Lung (tissue), 16 donors: ENCODE results near the gene ABCG8. TPM values are rescaled to one million over a fixed set of nuclear protein-coding genes. Genes with fewer than 3 reads are reported as not detected.
A peak's percentile ranks its signal among the peaks of the same experiment; 100 is the strongest.

Source experiments
- ATAC-seq: fragments of 200-7000 bp; cut with Tn5 transposase; one replicate; pipeline ENCODE4 v1.9.1; 2020; ENCODE audit warnings: moderate number of reproducible peaks; ENCODE audit not compliant: insufficient read depth, low FRiP score
- DNase-seq, 3 donors: peaks; one replicate each; pipeline ENCODE4 v3.0.0-alpha.2; 2013 to 2017
- H3K27ac ChIP-seq, 2 donors: one replicate each; pipeline ENCODE4 v1.5.1; 2013; ENCODE audit warnings: mild to moderate bottlenecking in 2 of 2, moderate library complexity in 2 of 2, control low read depth in 1 of 2, inconsistent platforms in 1 of 2, low read depth in 1 of 2, low read length in 1 of 2
- H3K27me3 ChIP-seq, 3 donors: one replicate each; pipeline ENCODE4 v1.5.1; 2013; ENCODE audit warnings: low read length in 2 of 3; ENCODE audit not compliant: control insufficient read depth in 3 of 3, insufficient read depth in 3 of 3
- H3K36me3 ChIP-seq, 4 donors: one replicate each; pipeline ENCODE4 v1.5.1; 2013; ENCODE audit warnings: low read length in 4 of 4, mild to moderate bottlenecking in 1 of 4, moderate library complexity in 1 of 4; ENCODE audit not compliant: control insufficient read depth in 4 of 4, insufficient read depth in 4 of 4
- H3K4me1 ChIP-seq, 5 donors: one replicate each; pipeline ENCODE4 v1.5.1; 2013; ENCODE audit warnings: low read length in 5 of 5, mild to moderate bottlenecking in 2 of 5, moderate library complexity in 1 of 5; ENCODE audit not compliant: control insufficient read depth in 5 of 5, insufficient read depth in 5 of 5
- H3K4me3 ChIP-seq: one replicate; pipeline ENCODE4 v1.5.1; 2013; ENCODE audit warnings: mild to moderate bottlenecking, control low read depth, moderate library complexity
- H3K9ac ChIP-seq, 2 donors: one replicate each; pipeline ENCODE4 v1.5.1; 2013; ENCODE audit warnings: low read length in 2 of 2, control low read depth in 1 of 2; ENCODE audit not compliant: insufficient read depth in 1 of 2
- H3K9me3 ChIP-seq, 4 donors: one replicate each; pipeline ENCODE4 v1.5.1; 2013; ENCODE audit warnings: low read length in 3 of 4, mild to moderate bottlenecking in 1 of 4, moderate library complexity in 1 of 4; ENCODE audit not compliant: control insufficient read depth in 4 of 4, insufficient read depth in 3 of 4
- WGBS, 2 donors: extraction: QIAGEN DNeasy Blood & Tissue Kit; methylation state at CpG; one replicate each; pipeline ENCODE4 v1.1.7; 2013; 5-methylcytosine and 5-hydroxymethylcytosine counted together
- long read RNA-seq, 5 donors: transcript quantifications; one replicate each; lab custom pipeline, GENCODE V29; 2026
- polyA plus RNA-seq, 2 donors: library from polyadenylated mRNA; stranded (reverse); fragments of 200-250 nt; gene quantifications; one replicate each; pipeline ENCODE4 v1.2.1, GENCODE V29; 2013
- total RNA-seq, 2 donors: library from RNA; depleted of rRNA in 1 of 2; stranded (reverse); fragments of >200 nt in 1 of 2; gene quantifications; one replicate each; pipeline ENCODE4 v1.2.1, GENCODE V29; 2014 to 2021
- TF ChIP-seq, protein P1 (sequence below): IDR thresholded peaks from 2 replicates; pipeline ENCODE4 v1.5.1; 2012; ENCODE audit warnings: mild to moderate bottlenecking; ENCODE audit errors: control extremely low read depth, extremely low read depth
- donor health status: control.
- donor health status: control.
- donor health status: Bipolar disorder and iron deficiency.
- donor health status: healthy.
- donor health status: DM: yes; HTN: yes; CAD: no.

ABCG8 gene
- total RNA-seq = under 1 TPM in 1 of 2 donors, not detected in 1; 0.80 TPM
- polyA plus RNA-seq = not detected
- long read RNA-seq, donor 1, partial matches to known transcripts = 72 of 78 reads
- long read RNA-seq, donor 1, other reads (novel, unspliced or antisense) = 6 of 78 reads
- long read RNA-seq, donor 2 = 0 reads
- long read RNA-seq, donor 3, partial matches to known transcripts = 82 of 82 reads
- long read RNA-seq, donor 3, other reads (novel, unspliced or antisense) = 0 of 82 reads
- long read RNA-seq, donor 4 = 0 reads
- long read RNA-seq, donor 5 = 0 reads

DNA sequence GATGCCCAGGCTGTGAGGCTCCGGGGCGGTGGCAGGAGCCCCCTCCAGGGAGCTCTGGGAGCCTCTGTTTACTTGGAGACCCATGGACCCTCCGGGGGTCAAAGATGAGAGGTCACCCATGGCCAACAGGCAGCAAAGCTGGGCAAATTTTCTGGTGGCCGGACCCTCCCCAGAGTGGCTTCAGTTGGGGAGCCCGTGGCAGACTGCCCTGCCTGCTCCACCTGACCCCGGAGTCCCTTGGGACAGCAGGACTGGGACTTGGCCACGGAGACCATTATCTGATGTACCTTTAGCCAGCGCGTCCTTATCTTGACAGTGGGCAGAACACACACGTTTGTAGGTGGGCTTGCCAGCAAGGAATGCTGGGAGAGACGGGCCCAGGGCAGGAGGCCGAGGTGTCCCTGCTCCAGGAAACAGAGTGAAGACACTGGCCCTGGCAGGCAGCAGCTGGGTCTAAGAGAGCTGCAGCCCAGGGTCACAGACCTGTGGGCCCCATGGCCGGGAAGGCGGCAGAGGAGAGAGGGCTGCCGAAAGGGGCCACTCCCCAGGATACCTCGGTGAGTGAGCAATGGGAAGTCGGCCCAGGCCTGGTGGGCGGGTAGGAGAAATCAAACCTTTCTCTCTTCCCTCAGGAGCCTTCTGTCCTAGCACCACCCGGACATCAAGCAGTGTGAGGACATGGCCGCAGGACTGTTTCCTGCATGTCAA lies at the start of gene ABCG8, which contains the start of gene ABCG5:
ABCG8 (plus strand) TSS at position 412 of the 708 bp plus-strand sequence; CDS start at position 495, 83 bp downstream.
ABCG5 (minus strand) TSS at position 280 of the 708 bp plus-strand sequence; CDS start at position 120, 160 bp downstream.
- Histone ChIP-seq H3K4me1 (peaks cover 0 to 3% (median 0%) of the 10 kb centered on the region in 5 donors), H3K9me3 (no peaks in the 10 kb centered on the region), H3K27me3 (no peaks in the 10 kb centered on the region), H3K27ac (no peak within 1 kb of the TSS), H3K36me3 (no peaks in the 10 kb centered on the region), H3K9ac (no peak within 1 kb of the TSS), H3K4me3 (no peak within 1 kb of the TSS)
- ATAC-seq = no peak
- WGBS, 2 donors = 85 to 90% methylated on average over 18 to 20 of the region's 20 CpGs
- TF ChIP-seq, protein P1, sequence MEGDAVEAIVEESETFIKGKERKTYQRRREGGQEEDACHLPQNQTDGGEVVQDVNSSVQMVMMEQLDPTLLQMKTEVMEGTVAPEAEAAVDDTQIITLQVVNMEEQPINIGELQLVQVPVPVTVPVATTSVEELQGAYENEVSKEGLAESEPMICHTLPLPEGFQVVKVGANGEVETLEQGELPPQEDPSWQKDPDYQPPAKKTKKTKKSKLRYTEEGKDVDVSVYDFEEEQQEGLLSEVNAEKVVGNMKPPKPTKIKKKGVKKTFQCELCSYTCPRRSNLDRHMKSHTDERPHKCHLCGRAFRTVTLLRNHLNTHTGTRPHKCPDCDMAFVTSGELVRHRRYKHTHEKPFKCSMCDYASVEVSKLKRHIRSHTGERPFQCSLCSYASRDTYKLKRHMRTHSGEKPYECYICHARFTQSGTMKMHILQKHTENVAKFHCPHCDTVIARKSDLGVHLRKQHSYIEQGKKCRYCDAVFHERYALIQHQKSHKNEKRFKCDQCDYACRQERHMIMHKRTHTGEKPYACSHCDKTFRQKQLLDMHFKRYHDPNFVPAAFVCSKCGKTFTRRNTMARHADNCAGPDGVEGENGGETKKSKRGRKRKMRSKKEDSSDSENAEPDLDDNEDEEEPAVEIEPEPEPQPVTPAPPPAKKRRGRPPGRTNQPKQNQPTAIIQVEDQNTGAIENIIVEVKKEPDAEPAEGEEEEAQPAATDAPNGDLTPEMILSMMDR = no peak
- no peak for DNase-seq

DNA sequence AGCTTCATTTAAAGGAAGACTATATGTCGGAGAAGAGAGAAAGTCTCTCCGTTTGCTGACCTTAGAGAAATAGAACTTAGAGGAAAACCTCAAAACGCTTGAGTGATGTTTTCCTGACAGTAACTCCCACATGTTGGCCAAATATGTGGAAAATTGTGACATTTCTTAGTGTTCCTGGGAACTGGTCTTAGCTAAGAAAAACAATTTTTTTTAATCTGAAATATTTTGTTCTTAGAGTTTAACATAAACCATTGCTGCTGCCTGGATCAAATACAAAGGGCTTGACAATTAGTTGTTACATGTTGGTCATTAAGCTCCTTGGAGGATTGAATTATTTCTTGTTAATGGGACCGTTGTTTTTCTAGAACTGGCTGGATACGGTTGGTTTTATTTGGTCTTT lies 48.6 kb upstream of the ABCG8 start:
- H3K27ac ChIP-seq = no peak overlapping the region
- no peak overlapping the region for H3K9ac ChIP-seq
- H3K4me1 ChIP-seq = peaks cover 0 to 67% (median 0%) of the 10 kb centered on the region in 5 donors
- 73 to 83% methylated on average over 5 of the region's 5 CpGs for WGBS, 2 donors
- H3K36me3 ChIP-seq = peaks cover 1 to 31% (median 9%) of the 10 kb centered on the region in 4 donors
- ATAC-seq = no peak
- peak in 2 of 3 donors; percentile 95 to 98 for DNase-seq
- no peaks in the 10 kb centered on the region for H3K9me3 ChIP-seq
- TF ChIP-seq, protein P1 = no peak
- H3K27me3 ChIP-seq = no peaks in the 10 kb centered on the region
- no peak overlapping the region for H3K4me3 ChIP-seq

DNA sequence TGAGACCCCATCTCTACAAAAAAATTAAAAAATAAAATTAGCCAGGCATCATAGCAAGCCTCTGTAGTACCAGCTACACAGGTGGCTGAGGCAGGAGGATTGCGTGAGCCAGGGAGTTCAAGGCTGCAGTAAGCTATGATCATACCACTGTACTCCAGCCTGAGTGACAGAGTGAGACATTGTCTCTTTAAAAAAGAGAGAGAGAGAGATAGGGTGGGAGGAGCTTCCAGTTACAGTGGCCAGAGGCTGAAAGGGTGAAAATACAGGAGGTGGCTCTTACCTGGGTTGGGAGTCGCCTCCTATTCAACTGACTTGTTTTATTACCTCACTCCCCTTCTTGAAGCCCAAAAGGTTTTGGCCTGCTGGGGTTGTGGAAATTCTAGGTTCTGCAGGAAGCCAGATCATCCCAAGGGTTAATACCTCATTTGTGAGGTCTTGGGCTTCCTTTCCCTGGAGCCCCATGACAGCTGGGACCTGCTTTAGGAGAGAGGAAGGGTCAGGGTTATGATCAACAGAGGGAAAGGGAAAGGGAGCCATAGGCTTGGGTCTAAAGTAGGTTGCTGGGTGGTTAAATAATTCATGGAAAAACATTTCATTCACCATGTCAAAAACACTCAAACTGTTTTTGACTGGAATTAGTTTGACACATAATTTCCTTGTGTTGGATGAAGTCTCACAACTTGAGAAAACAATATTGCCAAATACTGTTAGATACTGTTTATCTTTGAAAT lies 47.6 kb upstream of the ABCG8 start:
- Histone ChIP-seq H3K27ac (peak overlapping the region in 1 of 2 donors; percentile 52), H3K27me3 (no peaks in the 10 kb centered on the region), H3K4me3 (no peak overlapping the region), H3K9me3 (no peaks in the 10 kb centered on the region), H3K9ac (no peak overlapping the region), H3K4me1 (peaks cover 0 to 69% (median 0%) of the 10 kb centered on the region in 5 donors), H3K36me3 (peaks cover 1 to 36% (median 12%) of the 10 kb centered on the region in 4 donors)
- ATAC-seq (no peak), DNase-seq (peak; percentile 50 to 96 (median 94))
- WGBS, 2 donors = 91 to 92% methylated on average over 2 of the region's 2 CpGs
- TF ChIP-seq, protein P1 = no peak
